Osteoblast (primary cell): ENCODE results near the gene CCR9. TPM values are rescaled to one million over a fixed set of nuclear protein-coding genes. Genes with fewer than 3 reads are reported as not detected.

Source experiments
- DNase-seq: peaks from one replicate; pipeline ENCODE4 v3.0.0; 2011; ENCODE audit warnings: low spot score, mixed read lengths; ENCODE audit not compliant: insufficient read length; ENCODE audit errors: missing footprints
- H2AFZ ChIP-seq: 2 replicates; pipeline ENCODE4 v1.6.0; 2011; ENCODE audit warnings: mild to moderate bottlenecking, low read length
- H3K27ac ChIP-seq: 2 replicates; pipeline ENCODE4 v1.5.1; 2011; ENCODE audit warnings: mild to moderate bottlenecking, low read depth, low read length, moderate library complexity
- H3K27me3 ChIP-seq: 2 replicates; pipeline ENCODE4 v1.6.0; 2012; ENCODE audit warnings: mild to moderate bottlenecking, control low read depth, inconsistent platforms, low read length, moderate library complexity; ENCODE audit not compliant: insufficient read depth
- H3K36me3 ChIP-seq: 2 replicates; pipeline ENCODE4 v1.5.1; 2011; ENCODE audit warnings: mild to moderate bottlenecking, low read length, control low read depth, moderate library complexity; ENCODE audit not compliant: insufficient read depth
- H3K4me1 ChIP-seq: 2 replicates; pipeline ENCODE4 v1.5.1; 2011; ENCODE audit warnings: mild to moderate bottlenecking, low read length, control low read depth, moderate library complexity; ENCODE audit not compliant: insufficient read depth
- H3K4me2 ChIP-seq: 2 replicates; pipeline ENCODE4 v1.6.0; 2011; ENCODE audit warnings: mild to moderate bottlenecking, low read length; ENCODE audit not compliant: insufficient read depth
- H3K4me3 ChIP-seq: fragments of 200-600 bp; sonication (generic); 3 replicates; pipeline ENCODE4 v1.5.1; 2012; ENCODE audit warnings: mild to moderate bottlenecking, low read length, inconsistent platforms; ENCODE audit not compliant: insufficient read depth
- H3K79me2 ChIP-seq: 2 replicates; pipeline ENCODE4 v1.6.0; 2012; ENCODE audit warnings: mild to moderate bottlenecking, low read length, control low read depth, inconsistent platforms; ENCODE audit not compliant: insufficient read depth
- H3K9me3 ChIP-seq: 2 replicates; pipeline ENCODE4 v1.5.1; 2011; ENCODE audit warnings: low read depth, low read length, control low read depth
- H4K20me1 ChIP-seq: 2 replicates; pipeline ENCODE4 v1.6.0; 2012; ENCODE audit warnings: mild to moderate bottlenecking, low read length, control low read depth; ENCODE audit not compliant: insufficient read depth
- CTCF ChIP-seq: IDR thresholded peaks from 2 replicates; pipeline ENCODE4 v1.5.1; 2011; ENCODE audit warnings: mild to moderate bottlenecking, low read depth, low read length, moderate library complexity; ENCODE audit errors: extremely low read depth
- total RNA-seq: library from RNA; depleted of rRNA; stranded (reverse); fragments of >200 nt; gene quantifications from 2 replicates; pipeline ENCODE4 v1.2.3, GENCODE V29; 2012

The CCR9 gene
- total RNA-seq, 1 donor: not detected

GRCh38 chr3:45858809-45859543 lies 27.4 kb upstream of the CCR9 start:
- no peak overlapping the region for H3K27ac ChIP-seq
- H3K4me1 ChIP-seq: no peaks in the 10 kb centered on the region
- TF ChIP-seq CTCF: no peak
- H3K4me3 ChIP-seq: no peak overlapping the region
- H4K20me1 ChIP-seq: no peaks in the 10 kb centered on the region
- no peak for DNase-seq
- H3K4me2 ChIP-seq: no peak overlapping the region
- no peaks in the 10 kb centered on the region for H3K79me2 ChIP-seq
- peaks cover 6% of the 10 kb centered on the region for H3K9me3 ChIP-seq
- no peaks in the 10 kb centered on the region for H3K36me3 ChIP-seq
- H2AFZ ChIP-seq: no peak overlapping the region
- peaks cover 42% of the 10 kb centered on the region for H3K27me3 ChIP-seq

DNA sequence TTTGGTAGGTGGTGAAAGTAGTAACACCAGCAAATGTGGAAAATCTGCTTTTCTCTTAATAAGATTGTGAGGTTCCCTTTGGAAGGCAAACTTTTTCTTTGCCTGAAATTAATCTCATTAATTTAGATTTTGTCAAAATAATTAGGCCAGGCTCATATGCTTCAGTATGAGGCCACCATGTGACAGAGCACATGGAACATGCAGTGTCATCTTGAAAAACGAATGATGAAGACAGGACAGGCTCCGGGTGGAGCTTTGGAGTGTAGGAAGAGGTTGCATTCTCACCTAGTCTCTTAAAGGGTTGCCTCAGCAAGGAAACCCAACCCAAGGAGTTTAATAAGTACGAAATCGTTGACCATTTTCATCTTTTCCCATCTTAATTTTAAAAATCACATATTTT lies 25.9 kb upstream of the CCR9 start:
- no peaks in the 10 kb centered on the region for H4K20me1 ChIP-seq
- no peaks in the 10 kb centered on the region for H3K4me1 ChIP-seq
- no peaks in the 10 kb centered on the region for H3K79me2 ChIP-seq
- DNase-seq: no peak
- no peak overlapping the region for H3K4me2 ChIP-seq
- H3K27ac ChIP-seq: no peak overlapping the region
- no peak overlapping the region for H2AFZ ChIP-seq
- no peaks in the 10 kb centered on the region for H3K36me3 ChIP-seq
- TF ChIP-seq CTCF: no peak
- H3K27me3 ChIP-seq: peaks cover 53% of the 10 kb centered on the region
- no peak overlapping the region for H3K4me3 ChIP-seq
- H3K9me3 ChIP-seq: peaks cover 6% of the 10 kb centered on the region

DNA sequence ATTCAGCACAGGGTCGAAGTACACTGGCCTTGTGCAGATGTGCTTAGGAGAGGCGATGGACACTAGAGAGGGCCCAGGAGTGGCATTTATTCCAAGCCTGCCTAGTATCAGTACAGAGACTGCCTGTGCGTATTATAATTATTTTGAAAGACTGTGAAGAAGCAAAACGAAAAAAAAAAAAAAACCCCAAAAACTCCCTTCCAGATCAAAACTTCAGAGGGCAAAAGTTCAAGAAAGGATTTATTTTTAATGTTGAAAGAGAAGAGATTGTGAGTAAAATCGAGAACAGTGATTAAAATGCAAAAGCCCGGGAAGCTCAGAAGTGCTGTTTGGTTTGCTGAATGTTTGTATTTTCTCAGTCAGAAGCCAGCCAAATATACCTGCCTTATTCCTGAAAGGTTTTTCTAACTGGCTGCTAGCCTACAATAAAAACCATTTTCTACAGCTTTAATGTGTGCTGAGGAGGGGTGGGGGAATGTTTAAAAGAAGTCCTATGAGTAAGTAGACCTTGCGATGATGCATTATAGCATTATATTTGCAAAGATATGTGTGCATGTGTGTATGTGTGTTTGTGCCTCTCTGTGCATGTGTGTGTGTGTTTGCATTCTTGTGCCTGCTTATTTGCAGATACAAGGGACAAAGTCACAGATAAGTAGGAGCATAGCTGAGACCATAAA lies 25.2 kb upstream of the CCR9 start:
- Histone ChIP-seq H3K4me2 (no peak overlapping the region), H3K27ac (no peak overlapping the region), H3K79me2 (no peaks in the 10 kb centered on the region), H3K4me3 (no peak overlapping the region), H3K4me1 (no peaks in the 10 kb centered on the region), H3K9me3 (peaks cover 6% of the 10 kb centered on the region), H2AFZ (no peak overlapping the region), H3K36me3 (no peaks in the 10 kb centered on the region), H3K27me3 (peaks cover 58% of the 10 kb centered on the region), H4K20me1 (no peaks in the 10 kb centered on the region)
- TF ChIP-seq CTCF: no peak
- DNase-seq: no peak

DNA sequence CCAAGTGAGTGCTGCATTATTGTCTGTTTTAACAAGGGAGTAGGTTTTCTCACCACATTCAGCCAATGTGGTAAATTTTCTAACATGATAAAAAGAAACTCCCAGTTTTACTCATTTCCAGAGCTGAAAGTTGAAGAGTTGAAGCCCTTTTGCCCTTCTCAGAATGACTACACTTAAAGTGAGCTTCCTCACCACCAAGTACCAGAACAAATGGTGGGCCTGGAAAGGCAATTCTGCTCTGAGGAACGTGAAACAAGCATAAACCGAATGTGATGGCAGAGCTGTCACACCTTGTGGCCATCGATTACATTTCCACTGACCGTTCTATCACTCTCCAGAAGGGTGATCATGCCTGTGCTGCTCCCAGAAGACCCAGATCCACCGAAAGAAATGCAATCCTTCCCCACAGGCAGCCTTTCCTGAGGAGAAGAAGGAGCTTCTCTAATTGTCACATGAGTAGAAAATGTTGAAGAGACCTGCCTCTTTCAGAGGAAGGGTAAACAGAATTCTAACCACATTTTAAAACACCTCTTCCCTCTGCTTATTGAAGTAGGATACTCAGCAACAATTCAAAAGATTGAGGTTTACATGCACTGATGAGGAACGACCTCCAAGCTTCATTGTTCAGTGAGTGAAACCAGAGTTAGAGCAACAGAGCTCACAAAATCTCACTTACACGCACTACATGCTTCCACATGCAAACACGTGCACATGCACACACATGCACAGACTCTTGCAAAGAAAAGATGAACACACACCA lies 21.4 kb upstream of the CCR9 start:
- Histone ChIP-seq H4K20me1 (no peaks in the 10 kb centered on the region), H3K36me3 (no peaks in the 10 kb centered on the region), H3K79me2 (no peaks in the 10 kb centered on the region), H3K9me3 (peaks cover 6% of the 10 kb centered on the region), H3K27ac (no peak overlapping the region), H2AFZ (no peak overlapping the region), H3K4me2 (no peak overlapping the region), H3K4me1 (no peaks in the 10 kb centered on the region), H3K4me3 (no peak overlapping the region), H3K27me3 (peaks cover 53% of the 10 kb centered on the region)
- no peak for DNase-seq
- TF ChIP-seq CTCF: no peak
